HG02970 (cell line): ENCODE measurements around the gene APBB2.

Experiments
- ATAC-seq: cut with Tn5 transposase; IDR thresholded peaks from one replicate; pipeline ENCODE4 v1.9.1; 2021; ENCODE audit warnings: mild to moderate bottlenecking, moderate library complexity, moderate number of reproducible peaks; ENCODE audit not compliant: unreplicated experiment, low FRiP score

APBB2 gene

GRCh38 chr4:40811956-40812355 is 402.4 kb downstream of the APBB2 start:
- ATAC-seq, result no peak

DNA sequence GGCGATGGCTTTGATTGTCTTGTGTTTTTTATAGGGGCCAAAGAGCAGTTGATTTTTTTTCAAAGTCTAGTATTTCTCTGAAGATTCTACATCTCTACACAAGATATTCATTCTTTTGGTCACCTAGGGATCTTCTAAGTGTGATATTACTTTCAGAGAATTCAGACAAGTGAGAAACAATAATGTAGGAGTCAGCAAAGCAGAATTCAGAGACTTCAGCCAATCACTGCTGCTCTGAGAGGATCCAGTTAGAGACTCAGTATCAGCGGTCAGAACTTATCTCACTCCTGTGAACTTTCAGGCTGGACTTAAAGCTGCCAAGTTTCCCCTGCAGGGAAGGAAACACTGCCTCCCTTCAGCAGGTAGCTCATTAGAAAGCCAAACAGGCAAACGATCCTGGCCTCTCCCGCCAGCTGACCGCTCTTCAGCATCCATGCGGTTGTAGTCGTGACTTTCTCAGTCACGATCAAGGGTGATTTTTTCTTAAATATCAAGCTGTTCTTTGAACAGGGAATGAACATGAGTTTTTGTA is 405.4 kb downstream of the APBB2 start:
- ATAC-seq, result no peak

DNA sequence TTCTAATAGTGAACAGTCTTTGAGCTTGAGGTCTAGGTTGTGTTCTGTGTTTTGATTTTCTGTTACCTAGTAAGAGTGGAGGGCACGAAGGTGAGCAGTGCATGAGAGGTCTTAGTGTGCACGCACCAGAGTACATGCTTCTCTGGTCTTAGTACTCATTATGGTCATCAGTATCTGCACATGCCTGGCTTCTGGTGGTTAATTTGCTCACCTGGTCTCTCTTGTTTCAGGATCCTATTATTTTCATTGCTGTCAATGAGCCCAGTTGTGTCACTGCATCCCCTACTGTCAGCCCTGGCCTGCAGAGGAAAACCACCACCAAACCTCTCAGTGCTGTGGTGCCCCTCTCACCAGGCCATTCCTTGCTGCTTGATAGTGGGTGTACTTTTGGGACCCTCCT is 409.7 kb downstream of the APBB2 start:
- no peak for ATAC-seq

- ATAC-seq, result no peak
Observed at GRCh38 chr4:40800064-40800463, 414.3 kb downstream of the APBB2 start.

DNA sequence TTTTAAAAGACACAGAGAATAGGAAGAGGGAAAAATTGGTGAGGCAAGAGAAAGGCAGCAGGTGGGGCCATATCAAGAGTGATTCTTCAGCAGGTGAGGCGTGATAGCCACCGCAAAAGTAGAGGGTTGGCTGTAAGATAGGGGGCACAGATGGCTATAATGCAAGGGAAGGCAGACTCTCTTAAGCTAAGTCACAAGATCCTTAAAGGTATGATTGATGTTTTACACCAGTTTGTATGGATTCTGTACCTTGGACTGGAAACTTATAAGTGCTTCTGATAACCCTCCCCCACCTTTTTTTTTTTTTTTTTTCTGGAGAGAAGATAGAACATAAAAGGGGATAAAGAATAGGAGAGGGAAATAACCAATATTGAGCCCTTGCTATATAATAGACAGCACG is 424.6 kb downstream of the APBB2 start:
- no peak for ATAC-seq

DNA sequence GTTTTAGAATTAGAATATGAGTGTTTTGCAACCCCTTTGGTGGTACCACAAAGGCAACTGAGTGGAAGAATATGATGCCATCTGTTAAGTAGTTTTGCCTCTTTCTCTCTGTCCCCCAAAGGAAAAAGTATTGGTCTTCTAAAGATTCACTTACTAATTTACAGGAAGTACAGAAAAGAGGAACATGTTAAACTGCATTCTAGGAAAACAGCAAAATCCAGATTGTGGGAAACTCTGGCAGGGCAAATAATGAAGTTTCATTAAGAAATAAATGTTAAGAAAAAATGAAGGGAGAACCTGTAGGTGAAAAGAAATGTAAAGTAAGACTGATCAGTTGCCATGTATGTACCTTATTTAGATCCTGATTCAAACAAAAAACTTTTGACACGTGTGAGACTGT is 425.3 kb downstream of the APBB2 start:
- ATAC-seq, result no peak

- no peak for ATAC-seq
Observed at GRCh38 chr4:40788331-40788730, 426.0 kb downstream of the APBB2 start.

DNA sequence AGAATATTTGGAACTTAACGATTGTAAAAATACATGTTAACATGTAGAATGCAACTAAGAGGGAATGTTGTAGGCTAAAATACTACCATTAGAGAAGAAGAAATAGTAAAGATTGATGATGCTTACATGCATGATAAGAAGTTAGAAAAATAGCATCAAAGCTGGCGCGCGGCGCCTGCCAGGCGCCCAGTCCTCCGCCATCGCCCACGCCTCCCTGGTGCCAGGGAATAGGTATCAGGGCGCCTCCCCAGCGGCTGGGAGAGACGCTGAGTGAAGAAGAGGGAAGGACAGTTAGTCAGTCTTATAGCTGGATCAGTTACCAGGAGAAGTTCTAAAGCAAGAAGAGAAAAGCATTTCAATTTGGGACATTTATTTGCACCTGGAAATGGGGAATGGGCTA is 428.6 kb downstream of the APBB2 start:
- ATAC-seq, result no peak

DNA sequence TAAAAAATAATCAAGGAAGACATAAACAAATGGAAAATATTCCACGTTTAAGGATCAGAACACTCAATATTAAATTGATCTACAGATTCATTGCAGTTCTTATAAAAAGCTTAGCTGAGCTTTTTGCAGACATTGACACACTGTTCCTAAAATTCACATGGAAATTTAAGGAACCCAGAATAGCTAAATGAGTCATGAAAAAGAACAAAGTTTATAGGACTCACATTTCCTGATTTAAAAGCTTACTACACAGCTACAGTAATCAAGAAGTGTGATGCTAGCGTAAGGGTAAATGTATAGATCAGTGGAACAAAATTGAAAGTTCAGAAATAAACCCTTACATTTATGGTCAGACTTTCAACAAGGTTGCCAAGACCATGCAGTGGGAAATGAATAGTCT is 431.5 kb downstream of the APBB2 start:
- ATAC-seq, result no peak

- ATAC-seq, result no peak
Observed at GRCh38 chr4:40778090-40778489, 436.3 kb downstream of the APBB2 start.

GRCh38 chr4:40769266-40769665 is 445.1 kb downstream of the APBB2 start:
- ATAC-seq, result no peak

DNA sequence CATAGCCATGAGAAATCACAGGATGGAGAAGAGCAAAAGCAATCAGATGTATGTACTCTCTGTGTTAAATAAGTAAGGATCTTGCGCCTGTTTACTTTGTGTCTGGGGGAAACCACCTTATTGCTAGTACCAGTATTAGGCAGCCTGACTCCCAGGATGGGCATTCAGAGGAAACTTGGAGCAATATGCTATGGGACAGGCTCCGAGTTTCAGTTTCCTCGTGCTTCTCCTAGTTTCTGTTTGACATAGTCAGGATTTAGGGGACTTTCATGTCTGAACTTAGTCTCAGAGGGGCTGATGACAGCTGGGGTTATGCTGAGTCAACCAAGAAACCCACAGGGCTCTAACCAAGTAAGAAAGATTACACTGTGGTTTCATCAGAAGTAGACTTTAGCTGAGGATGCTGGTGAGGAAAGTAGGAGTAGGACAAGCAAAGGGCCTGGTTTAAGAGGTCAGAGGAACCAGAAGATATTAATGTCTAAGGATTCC is 451.1 kb downstream of the APBB2 start:
- ATAC-seq, result peak; percentile 96
